GM18505 (cell line): ENCODE results near the gene ZFP36L1.

Experiments
- ATAC-seq: cut with Tn5 transposase; IDR thresholded peaks from one replicate; pipeline ENCODE4 v1.9.1; 2021; ENCODE audit not compliant: unreplicated experiment
- POLR2A ChIP-seq: IDR thresholded peaks from 4 replicates; pipeline ENCODE4 v1.6.1; 2011; ENCODE audit warnings: borderline replicate concordance; ENCODE audit not compliant: insufficient read depth, insufficient read length; ENCODE audit errors: extremely low read depth

ZFP36L1 gene

GRCh38 chr14:68780358-68781160 lies 12.3 kb downstream of the ZFP36L1 start:
- no peak for TF ChIP-seq POLR2A
- no peak for ATAC-seq

GRCh38 chr14:68779761-68780323 lies 13.0 kb downstream of the ZFP36L1 start:
- TF ChIP-seq POLR2A, result no peak
- no peak for ATAC-seq

DNA sequence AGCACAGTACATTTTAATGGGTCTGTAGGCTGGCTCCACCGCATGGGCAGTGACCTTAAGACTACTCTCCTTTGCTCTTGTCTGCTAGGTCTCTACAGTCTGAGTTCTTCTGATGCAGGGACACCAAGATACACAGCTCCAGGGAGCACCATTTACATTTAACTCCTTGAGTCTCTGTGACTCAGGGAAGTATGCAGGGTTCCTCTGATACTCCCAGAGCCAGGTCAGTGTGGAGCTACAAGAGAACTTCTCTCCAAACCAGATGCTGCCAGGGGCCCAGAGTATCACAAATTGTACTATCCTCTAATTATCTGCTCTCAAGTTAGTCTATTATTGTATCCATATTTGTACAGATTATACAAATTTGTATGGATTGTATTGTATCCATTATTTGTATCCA lies 15.2 kb downstream of the ZFP36L1 start:
- ATAC-seq, result no peak
- TF ChIP-seq POLR2A, result no peak

- TF ChIP-seq POLR2A, result no peak
- no peak for ATAC-seq
Observed at GRCh38 chr14:68775614-68776126, 17.2 kb downstream of the ZFP36L1 start.

GRCh38 chr14:68774771-68775613 lies 17.9 kb downstream of the ZFP36L1 start:
- no peak for ATAC-seq
- TF ChIP-seq POLR2A, result no peak

GRCh38 chr14:68772761-68773381 lies 20.0 kb downstream of the ZFP36L1 start:
- no peak for TF ChIP-seq POLR2A
- no peak for ATAC-seq

DNA sequence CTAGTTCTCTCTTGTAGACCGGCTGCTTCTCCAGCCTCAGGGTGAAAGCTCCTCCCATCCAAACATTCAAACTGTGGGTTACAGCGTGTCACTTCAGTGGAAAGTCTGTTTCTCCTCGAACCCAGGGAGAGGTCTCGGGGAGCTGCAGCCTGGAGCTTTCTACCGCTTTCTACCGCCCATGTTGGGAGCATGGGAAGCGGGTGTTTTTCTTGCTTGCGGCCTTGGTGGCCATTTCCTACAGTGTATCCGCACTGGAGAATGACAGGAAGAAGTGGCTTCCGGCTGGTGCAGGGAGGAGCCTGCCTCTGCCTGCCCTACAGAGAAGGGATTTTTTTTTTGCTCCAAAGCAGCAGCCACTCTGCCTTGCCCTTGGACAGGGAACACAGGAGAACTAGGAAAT lies 21.2 kb downstream of the ZFP36L1 start:
- no peak for TF ChIP-seq POLR2A
- no peak for ATAC-seq

DNA sequence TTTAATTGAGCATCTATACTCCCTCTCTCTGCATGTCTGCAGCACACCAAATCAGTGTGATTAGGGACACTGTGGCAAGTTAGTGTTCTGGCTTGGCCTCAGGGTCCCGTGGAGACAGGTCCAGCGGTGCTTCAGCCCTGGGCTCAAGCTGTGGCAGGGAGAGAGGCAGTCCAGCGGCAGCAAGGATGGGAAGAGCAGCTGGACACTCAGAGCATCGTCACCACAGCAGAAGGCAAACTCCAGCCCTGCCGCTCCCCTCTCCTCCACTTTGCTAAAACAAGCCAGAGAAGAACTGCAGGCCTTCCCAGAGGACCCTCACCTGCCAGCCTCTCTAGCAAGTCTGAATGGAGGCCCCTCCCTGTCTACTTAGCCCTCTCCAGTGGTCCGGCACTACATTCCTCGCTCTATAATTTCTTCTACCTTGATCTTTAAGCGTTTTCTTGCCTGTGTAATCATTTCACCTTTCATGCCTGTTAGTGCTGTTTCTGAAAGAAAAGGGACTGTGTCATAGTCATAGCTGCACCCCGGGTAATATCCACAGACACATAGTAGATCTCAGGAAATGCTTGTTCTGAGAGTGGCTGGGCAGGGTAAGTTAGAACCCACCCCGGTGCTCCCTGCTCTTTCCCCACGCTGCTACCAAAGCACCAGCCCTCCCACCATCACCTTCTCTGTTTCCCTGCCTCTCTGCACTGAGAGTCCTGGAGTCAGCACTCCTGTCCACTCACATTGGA lies 22.1 kb downstream of the ZFP36L1 start:
- ATAC-seq, result no peak
- TF ChIP-seq POLR2A, result no peak

DNA sequence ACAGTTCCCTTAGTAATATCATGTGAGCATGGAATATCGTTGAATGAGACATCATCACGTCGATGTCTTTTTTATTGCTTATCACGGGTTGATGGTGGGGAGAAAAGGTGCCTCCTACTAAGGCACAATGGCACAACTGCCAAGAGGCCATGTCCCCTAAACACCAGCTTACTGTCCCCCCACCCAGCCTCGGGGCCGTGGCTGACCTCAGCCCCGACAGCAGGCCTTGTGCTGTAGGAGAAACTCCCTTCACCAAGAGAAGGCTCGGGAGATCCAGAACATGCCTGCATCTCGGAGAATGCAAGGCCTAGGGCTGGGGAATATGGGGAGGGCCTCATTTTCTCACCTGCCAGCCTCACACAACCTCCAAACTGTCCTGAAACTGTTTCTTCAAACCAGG lies 22.8 kb downstream of the ZFP36L1 start:
- ATAC-seq, result no peak
- no peak for TF ChIP-seq POLR2A

GRCh38 chr14:68768316-68768715 lies 24.6 kb downstream of the ZFP36L1 start:
- no peak for ATAC-seq
- no peak for TF ChIP-seq POLR2A

DNA sequence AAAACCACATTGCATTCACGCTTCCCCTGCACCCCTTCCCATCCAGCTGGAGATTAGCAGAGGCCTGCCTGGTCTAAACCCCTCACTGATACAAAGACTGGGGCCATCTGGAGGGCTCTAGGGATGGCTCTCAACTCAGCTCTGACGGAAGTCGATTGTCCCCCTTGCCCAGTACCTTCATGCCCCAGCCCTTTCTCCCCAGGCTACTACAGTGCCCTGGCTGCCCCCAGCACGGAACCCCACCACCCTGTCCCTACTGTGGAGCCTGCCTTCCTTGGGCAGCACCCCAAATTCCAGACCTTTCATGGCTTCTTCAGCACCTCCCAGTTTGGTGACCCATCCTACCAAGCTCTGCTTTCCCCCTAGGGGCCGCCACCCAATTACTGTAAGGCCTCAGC lies 25.6 kb downstream of the ZFP36L1 start:
- TF ChIP-seq POLR2A, result no peak
- no peak for ATAC-seq
